HG02588 (cell line): ENCODE results near the gene LRP5.
"Not testable (repeated sequence)": the region's sequence is repeated elsewhere in the genome, so short reads cannot be mapped to it uniquely, and the experiment has no call there.

Experiments used
- ATAC-seq: cut with Tn5 transposase; IDR thresholded peaks from one replicate; pipeline ENCODE4 v1.9.1; 2021; ENCODE audit warnings: mild to moderate bottlenecking, moderate library complexity; ENCODE audit not compliant: unreplicated experiment

The LRP5 gene

GRCh38 chr11:68387840-68388239, 75.4 kb downstream of the LRP5 start:
- ATAC-seq, result no peak

DNA sequence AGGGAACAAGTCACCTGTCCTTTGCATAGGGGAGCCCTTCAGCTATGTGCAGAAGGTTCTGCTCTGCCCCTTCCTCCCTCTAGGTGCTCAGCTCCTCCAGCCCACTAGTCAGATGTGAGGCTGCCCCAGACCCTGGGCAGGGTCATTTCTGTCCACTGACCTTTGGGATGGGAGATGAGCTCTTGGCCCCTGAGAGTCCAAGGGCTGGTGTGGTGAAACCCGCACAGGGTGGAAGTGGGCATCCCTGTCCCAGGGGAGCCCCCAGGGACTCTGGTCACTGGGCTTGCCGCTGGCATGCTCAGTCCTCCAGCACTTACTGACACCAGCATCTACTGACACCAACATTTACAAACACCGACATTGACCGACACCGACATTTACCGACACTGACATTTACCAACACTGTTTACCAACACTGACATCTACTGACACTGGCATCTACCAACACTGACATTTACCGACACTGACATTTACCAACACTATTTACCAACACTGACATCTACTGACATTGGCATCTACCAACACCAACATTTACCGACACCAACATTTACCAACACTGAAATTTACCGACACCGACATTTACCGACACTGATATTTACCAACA, 76.3 kb downstream of the LRP5 start:
- ATAC-seq, result no peak

DNA sequence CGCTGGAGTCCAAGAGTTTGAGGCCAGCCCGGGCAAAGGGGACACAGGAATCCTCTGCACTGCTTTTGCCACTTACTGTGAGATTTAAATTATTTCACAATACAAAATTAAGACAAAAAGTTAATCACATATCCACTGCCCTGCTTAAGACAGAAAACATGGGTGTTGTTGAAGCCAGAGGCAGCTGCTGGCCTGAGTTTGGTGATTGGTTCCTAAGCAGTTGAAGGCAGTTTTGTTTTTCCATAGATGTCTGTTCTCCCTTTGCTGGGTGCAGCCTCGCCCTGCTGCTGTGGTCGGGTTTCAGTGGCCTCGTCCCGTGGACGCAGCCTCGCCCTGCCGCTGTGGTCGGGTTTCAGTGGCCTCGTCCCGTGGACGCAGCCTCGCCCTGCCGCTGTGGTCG, 77.9 kb downstream of the LRP5 start:
- no peak for ATAC-seq

DNA sequence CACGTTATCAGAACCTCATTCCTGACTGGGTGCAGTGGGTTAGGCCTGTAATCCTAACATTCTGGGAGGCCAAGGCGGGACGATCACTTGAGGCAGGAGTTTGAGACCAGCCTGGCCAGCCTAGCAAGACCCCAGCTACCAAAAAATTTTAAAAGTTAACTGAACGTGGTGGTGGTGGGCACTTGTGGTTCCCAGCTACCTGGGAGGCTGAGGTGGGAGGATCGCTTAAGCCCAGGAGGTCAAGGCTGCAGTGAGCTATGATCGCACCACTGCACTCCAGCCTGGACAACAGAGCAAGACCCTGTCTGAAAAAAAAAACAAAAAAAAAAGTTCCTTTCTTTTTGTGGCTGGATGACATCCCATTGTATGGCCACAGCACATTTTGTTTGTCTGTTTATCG, 80.4 kb downstream of the LRP5 start:
- ATAC-seq, result no peak

DNA sequence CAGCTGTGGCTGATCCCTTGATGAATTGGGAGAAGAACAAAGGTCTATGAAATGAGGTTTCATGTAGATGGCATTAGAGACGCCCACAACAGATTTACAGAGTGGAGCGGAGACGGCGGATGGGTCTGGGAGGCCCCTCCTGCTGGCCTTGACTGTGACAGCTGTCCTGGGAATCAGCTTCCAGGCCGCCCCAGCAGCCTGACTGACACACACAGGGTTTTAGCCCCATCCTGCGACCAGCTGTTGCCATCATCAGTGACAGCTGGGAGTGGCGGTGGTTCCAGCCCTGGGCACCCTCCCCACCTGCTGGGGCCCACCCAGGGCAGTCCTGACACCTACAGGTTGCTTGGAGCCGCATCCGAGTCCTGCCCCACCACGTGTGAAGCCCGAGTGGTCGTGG, 84.1 kb downstream of the LRP5 start:
- no peak for ATAC-seq

DNA sequence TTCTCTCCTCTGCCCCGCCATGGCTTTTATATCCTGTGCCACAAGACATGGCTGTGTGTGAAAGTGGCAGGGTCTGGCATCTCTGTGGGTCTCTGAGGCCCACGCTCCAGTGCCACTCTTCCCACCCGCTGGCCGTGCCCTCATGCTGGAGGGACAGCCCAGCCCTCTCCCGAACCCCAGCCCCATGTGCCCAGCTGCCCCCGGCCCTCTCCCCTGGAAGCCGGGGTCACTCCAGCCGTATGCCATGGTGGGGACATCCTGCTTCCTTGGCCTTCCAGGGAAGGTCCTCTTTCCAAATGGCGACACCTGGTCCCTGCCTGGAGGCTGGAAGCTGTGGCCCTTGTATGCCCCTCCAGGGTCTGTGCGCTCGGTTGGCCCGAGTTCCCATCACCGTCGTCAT, 84.9 kb downstream of the LRP5 start:
- ATAC-seq, result no peak

DNA sequence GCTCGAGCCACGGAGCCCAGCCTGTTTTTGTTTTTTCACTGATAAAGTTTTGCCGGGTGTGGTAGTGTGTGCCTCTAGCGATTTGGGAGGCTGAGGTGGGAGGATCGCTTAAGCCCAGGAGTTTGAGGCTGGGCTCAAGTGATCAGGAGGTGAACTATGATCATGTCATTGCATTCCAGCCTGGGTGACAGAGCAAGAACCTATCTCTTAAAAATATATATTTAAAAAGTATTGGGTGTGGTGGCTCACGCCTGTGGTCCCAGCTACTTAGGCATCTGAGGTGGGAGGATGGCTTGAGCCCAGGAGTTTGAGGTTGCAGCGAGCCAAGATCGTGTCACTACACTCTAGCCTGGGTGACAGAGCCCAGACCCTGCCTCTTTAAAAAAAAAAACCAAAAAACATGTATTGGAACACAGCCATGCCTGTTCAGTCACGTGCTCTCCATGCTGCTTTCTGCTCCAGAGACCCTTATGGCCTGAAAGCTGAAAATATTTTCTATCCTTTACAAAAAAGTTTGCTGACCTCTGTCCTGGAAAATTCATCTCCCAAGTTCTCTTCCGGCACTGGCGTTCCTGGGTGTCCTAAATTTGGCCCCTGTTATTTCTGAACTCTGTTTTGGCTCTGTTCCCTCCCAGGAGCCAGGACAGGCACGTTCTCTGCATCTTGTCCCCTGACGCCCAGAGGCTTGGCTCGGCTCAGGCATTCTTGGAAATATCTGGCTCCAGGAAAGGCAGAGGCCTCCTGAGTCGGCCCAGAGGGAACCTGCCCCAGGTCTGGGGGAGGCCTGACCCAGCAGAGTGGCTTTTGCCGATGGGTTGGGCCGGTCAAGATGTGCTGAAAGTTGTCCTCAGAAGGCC, 86.8 kb downstream of the LRP5 start:
- ATAC-seq, result no peak

GRCh38 chr11:68399916-68400315, 87.5 kb downstream of the LRP5 start:
- ATAC-seq, result no peak

DNA sequence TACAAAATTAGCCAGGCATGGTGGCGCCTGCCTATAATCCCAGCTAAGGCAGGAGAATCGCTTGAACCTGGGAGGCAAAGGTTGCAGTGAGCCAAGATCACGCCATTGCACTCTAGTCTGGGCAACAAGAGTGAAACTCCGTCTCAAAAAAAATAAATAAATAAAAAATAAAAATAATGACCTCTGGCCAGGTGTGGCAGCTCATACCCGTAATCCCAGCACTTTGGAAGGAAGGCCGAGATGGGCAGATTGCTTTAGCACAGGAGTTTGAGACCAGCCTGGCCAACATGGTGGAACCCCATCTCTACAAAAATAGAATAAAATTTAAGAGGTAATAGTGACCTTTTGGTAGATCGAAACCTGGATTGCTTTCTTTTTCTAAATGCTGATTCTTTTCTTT, 88.2 kb downstream of the LRP5 start:
- ATAC-seq, result not testable (repeated sequence)

DNA sequence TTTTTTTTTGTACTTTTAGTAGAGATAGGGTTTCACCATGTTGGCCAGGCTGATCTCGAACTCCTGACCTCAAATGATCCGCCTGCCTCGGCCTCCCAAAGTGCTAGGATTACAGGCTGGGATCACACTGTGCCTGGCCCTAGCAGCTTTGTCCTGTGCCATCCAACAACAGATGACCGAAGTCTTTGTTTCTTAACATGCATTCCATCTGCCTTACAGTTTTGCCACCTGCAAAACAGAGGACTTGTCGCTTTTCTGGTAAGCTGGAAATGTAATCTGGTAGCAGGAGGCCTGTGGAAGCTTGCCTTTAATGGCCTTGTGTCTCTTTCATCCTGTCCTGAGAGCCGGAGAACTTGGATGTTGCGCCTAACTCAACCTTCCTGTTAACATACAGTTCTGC, 89.5 kb downstream of the LRP5 start:
- no peak for ATAC-seq

GRCh38 chr11:68402355-68403031, 90.1 kb downstream of the LRP5 start:
- ATAC-seq, result no peak

GRCh38 chr11:68403424-68403823, 91.0 kb downstream of the LRP5 start:
- no peak for ATAC-seq

- ATAC-seq, result no peak
These were observed 91.4 kb downstream of the LRP5 start for GRCh38 chr11:68403831-68404230.

DNA sequence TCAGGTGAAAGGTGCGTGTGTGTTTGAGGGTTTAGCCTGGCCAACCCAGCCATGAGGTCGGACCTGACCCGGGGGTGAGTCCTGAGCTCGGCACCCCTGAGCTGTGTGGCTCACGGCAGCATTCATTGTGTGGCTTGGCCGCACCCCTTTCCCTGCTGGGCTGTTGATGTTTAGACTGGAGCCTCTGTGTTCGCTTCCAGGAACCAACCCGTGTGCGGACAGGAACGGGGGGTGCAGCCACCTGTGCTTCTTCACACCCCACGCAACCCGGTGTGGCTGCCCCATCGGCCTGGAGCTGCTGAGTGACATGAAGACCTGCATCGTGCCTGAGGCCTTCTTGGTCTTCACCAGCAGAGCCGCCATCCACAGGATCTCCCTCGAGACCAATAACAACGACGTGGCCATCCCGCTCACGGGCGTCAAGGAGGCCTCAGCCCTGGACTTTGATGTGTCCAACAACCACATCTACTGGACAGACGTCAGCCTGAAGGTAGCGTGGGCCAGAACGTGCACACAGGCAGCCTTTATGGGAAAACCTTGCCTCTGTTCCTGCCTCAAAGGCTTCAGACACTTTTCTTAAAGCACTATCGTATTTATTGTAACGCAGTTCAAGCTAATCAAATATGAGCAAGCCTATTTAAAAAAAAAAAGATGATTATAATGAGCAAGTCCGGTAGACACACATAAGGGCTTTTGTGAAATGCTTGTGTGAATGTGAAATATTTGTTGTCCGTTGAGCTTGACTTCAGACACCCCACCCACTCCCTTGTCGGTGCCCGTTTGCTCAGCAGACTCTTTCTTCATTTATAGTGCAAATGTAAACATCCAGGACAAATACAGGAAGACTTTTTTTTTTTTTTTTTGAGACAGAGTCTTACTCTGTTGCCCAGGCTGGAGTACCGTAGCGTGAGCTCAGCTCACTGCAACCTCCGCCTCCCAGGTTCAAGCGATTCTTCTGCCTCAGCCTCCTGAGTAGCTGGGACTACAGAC, 94.2 kb downstream of the LRP5 start:
- no peak for ATAC-seq

GRCh38 chr11:68408512-68408911, 96.1 kb downstream of the LRP5 start:
- no peak for ATAC-seq

- no peak for ATAC-seq
These were observed 97.5 kb downstream of the LRP5 start for GRCh38 chr11:68409748-68410344.

DNA sequence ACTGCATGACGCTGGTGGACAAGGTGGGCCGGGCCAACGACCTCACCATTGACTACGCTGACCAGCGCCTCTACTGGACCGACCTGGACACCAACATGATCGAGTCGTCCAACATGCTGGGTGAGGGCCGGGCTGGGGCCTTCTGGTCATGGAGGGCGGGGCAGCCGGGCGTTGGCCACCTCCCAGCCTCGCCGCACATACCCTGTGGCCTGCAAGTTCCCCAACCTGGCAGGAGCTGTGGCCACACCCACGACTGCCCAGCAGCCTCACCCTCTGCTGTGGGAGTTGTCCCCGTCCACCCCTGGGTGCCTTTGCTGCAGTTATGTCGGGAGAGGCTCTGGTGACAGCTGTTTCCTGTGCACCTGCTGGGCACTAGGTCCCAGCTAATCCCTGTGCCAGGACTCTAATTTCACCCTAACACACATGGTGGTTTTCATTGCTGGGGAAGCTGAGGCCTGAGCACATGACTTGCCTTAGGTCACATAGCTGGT, 99.2 kb downstream of the LRP5 start:
- no peak for ATAC-seq

GRCh38 chr11:68412593-68413475, 100.4 kb downstream of the LRP5 start:
- ATAC-seq, result no peak

- no peak for ATAC-seq
These were observed 101.2 kb downstream of the LRP5 start for GRCh38 chr11:68413591-68413999.
